ENCODE data around the gene SMKR1.
A peak's percentile ranks its signal among the peaks of the same experiment; 100 is the strongest.
"Not testable (repeated sequence)": the region's sequence is repeated elsewhere in the genome, so short reads cannot be mapped to it uniquely, and the experiment has no call there.

Gene SMKR1

DNA sequence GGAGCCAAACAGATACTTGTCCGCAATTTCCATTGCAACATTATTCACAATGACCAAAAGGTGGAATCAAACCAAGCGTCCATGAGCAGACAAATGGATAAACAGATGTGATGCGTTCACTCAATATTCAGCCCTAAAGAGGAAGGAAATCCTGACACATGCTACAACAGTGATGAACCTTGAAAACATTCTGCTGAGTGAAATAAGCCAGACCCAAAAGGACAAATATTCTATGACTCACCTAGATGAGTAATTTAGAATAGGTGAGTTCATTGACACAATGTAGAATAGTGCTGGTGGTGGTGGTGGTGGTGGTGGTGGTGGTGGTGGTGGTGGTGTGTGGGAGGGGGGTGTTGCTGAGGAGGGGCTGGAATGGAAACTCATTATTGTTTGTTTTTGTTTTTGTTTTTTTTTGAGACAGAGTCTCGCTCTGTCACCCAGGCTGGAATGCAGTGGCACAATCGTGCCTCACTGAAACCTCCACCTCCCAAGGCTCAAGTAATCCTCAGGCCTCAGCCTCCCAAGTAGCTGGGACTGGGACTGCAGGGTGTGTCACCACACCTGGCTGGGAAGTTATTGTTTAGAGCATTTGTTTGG, 28.6 kb downstream of the SMKR1 start:
- DNase-seq: peak; percentile 76

GRCh38 chr7:129531721-129532120, 29.4 kb downstream of the SMKR1 start:
- no peak for DNase-seq

DNA sequence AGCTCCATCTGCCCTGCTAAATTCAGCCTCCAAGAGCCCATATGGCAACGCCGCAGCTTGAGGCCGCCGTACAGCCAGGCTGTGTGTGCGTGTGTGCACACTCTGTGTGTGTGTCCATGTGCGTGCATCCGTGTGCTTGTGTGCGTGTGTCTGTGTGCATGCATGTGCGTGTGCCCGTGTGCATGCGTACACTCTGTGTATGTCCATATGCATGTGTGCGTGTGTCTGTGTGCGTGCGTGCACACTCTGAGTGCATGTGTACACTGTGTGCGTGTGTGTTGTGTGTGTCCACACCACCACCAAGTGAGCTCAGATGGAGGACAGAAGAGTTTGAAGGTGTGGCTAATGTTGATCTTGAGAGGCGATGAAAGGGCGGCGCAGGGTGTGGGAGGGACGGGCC, 30.0 kb downstream of the SMKR1 start:
- DNase-seq: no peak

GRCh38 chr7:129534558-129535274, 32.4 kb downstream of the SMKR1 start:
- DNase-seq: not testable (repeated sequence)

- peak; percentile 56 for DNase-seq
Measured at GRCh38 chr7:129535896-129536295, 33.6 kb downstream of the SMKR1 start.

- DNase-seq: no peak
Measured at GRCh38 chr7:129536323-129536722, 34.0 kb downstream of the SMKR1 start.

DNA sequence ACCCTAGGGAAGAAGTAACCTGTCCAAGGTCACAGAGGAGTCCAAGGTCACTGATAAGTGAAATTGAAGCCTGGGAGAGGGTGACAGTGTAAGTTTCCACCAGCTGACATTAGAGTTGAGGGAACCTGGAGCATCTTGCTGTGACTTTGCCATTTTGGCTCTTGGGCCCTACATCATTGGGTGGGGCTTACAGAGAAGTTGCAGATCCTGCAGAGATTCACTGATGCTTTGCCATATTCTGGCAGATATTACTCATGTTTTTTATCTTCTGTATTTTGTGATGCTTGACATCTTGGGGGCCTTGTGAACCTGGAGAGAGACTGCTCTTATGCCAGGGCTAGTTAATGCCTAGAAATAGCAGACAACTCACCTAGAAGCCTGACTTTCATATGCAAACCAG, 36.5 kb downstream of the SMKR1 start:
- no peak for DNase-seq

- DNase-seq: no peak
Measured at GRCh38 chr7:129540340-129540739, 38.0 kb downstream of the SMKR1 start.

DNA sequence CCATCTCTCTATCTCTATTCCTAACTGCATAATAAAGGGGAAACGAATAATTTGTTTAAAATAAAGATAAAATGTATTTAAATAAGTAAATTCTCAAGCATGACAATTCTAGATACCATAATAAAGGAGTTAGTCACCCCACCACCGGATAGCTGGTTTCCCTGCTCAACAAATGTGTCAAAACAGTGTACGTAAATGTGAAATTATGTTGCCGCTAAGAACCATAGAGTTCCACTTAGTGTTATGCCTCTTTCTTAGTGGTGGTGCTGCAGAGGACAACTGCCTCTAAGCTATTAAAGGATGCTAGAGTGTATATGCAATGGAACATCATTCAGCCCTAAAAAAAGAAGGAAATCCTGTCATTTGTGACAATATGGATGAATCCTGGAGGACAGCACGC, 42.4 kb downstream of the SMKR1 start:
- no peak for DNase-seq

- no peak for DNase-seq
Measured at GRCh38 chr7:129550693-129551360, 48.5 kb downstream of the SMKR1 start.

DNA sequence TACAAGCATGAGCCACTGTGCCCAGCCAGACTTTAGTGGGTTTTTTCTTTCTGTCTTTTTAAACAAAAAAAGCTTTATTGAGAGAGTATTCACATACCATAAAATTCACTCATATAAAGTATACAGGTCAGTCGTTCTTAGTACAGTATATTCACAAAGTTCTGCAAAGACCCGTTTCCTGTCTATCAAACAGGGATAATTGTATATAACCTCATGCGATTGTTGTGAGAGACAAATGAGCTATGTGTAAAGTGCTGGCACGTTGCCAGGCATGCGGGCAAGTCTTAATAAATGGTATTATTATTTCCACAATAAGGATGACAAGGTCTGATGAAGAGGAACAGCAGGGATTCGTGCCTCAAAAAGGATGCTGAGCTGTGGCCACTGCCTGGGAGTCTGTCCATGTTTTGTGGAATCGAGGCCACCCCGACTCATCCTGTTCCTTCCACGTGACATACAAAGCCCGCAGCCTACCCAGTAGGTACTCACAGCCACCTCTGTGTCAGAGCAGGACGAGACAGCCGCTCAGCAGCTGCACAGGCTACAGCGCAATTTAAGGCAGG, 51.6 kb downstream of the SMKR1 start:
- DNase-seq: no peak

GRCh38 chr7:129556607-129557133, 54.3 kb downstream of the SMKR1 start:
- no peak for DNase-seq

GRCh38 chr7:129557686-129558481, 55.6 kb downstream of the SMKR1 start:
- no peak for DNase-seq

DNA sequence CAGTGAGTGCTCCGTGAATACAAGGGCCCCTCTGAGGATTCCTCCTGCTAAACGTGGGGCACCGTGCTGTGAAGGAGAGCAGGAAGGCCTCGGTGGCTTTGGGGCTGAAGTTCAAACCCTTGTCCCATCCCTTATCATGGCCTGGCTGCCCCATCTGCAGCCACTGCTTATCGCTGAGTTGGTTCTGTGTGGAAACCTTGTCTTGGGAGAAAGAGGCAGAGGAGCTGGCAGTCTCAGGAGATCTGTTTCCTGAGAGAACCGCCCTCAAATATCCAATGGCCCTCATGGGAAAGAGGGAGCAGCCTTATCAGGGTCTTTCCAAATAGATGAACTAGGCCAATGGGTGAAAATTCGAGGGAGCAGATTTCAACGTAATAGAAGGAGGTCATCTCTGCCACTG, 57.2 kb downstream of the SMKR1 start:
- DNase-seq: no peak

DNA sequence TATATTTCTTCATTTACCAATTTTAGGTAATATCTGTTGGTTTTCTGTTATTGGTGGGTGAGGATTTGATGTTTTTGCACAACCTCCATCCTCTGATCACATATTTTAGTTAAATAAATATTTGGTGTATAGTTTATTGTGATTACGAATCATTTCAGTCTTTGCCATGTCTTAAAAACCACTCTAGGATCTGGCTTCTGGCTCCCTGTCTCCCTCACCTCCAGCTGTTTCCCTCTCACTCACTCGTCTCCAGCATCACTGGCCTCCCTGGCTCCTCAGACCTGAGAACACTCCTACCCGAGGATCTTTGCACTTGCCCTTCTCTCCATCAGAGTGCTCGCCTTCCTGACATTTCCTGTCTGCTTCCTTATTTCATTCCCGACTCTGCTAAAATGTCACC, 58.5 kb downstream of the SMKR1 start:
- no peak for DNase-seq

DNA sequence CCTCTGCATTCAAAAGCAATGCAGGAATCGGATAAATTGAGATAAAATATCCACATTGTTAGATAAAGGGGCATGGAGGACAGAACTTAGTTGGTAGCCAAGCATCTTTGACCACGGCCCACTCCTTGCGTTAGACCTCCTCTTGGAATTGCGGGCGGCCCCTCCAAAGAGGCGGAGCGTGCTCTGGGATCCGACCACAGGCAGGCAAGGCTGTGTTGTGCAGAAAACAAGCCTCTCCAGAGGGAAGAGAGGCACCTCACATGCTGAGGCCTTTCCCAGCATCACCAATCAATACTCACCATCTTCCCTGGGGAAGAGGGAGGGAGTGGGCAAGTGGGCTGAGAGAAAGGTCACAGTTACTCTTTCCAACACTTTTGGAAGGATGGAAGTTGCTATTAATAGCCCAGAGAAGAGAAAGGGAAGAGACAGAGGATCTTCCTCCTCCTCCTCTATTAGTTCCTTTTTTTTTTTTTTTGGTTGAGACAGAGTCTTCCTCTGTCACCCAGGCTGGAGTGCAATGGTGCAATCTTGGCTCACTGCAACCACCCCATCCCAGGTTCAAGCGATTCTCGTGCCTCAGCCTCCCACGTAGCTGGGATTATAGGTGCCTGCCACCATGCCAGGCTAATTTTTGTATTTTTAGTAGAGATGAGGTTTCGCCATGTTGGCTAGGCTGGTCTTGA, 59.5 kb downstream of the SMKR1 start:
- no peak for DNase-seq

All from NK-92 treated with Interleukin-12 subunit alpha and Interleukin-12 subunit beta, amount 100 ng/mL, for 24 hours (cell line).